GM12801 (cell line): ENCODE results near the gene MBOAT2.

Source experiments
- CTCF ChIP-seq: IDR thresholded peaks from one replicate; pipeline ENCODE4 v1.5.1; 2011; ENCODE audit warnings: control low read depth; ENCODE audit not compliant: insufficient read length; ENCODE audit errors: extremely low read depth

Gene MBOAT2

GRCh38 chr2:8992643-8993042, 10.8 kb downstream of the MBOAT2 start:
- TF ChIP-seq CTCF = no peak

GRCh38 chr2:8989536-8990079, 13.9 kb downstream of the MBOAT2 start:
- TF ChIP-seq CTCF = no peak

GRCh38 chr2:8987410-8987809, 16.1 kb downstream of the MBOAT2 start:
- no peak for TF ChIP-seq CTCF

- no peak for TF ChIP-seq CTCF
These were observed 17.0 kb downstream of the MBOAT2 start for GRCh38 chr2:8986327-8986976.

GRCh38 chr2:8985561-8986326, 17.7 kb downstream of the MBOAT2 start:
- TF ChIP-seq CTCF = no peak

- no peak for TF ChIP-seq CTCF
These were observed 18.6 kb downstream of the MBOAT2 start for GRCh38 chr2:8984855-8985254.

- TF ChIP-seq CTCF = no peak
These were observed 19.3 kb downstream of the MBOAT2 start for GRCh38 chr2:8984157-8984556.
